ENCODE data around the gene DGCR2.
A peak's percentile ranks its signal among the peaks of the same experiment; 100 is the strongest.

Gene DGCR2

GRCh38 chr22:19143212-19143611 lies 21.0 kb upstream of the DGCR2 start:
- peak overlapping the region; percentile 96 for H3K4me3 ChIP-seq (ENCODE audit: low read length)
- peaks cover 16% of the 10 kb centered on the region for H3K27me3 ChIP-seq (replicated peaks; ENCODE audit: control insufficient read depth, insufficient read depth, low read length)
- H3K9me3 ChIP-seq (ENCODE audit: control insufficient read depth, low read length) = no peaks in the 10 kb centered on the region
- peaks cover 41% of the 10 kb centered on the region for H3K36me3 ChIP-seq (ENCODE audit: control insufficient read depth, insufficient read depth, low read length, severe bottlenecking)
- no peak overlapping the region for H3K9ac ChIP-seq (ENCODE audit: low read length)
- DNase-seq (ENCODE audit: low read depth) = no peak
- H3K4me1 ChIP-seq (ENCODE audit: control insufficient read depth, insufficient read depth, low read length) = peaks cover 8% of the 10 kb centered on the region

DNA sequence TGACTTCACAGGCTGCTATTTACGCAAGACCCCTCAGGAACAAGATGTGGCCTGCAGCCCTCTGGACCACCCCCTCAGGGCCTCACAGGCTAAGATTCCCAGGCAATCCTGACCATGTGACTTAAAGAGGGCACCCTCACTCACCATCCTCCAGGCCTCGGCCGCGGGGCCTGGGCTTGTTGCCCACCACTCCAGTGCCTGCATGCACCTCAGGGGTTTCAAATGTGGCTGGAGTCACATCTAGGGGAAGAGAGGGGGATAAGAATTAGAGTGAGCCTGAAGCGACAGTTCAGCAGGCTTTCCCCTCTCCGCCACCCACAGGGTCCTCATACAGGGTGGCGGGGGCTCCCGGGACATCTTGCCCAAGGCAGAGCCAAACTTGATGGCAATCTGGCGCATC lies 20.2 kb upstream of the DGCR2 start:
- peaks cover 8% of the 10 kb centered on the region for H3K4me1 ChIP-seq (ENCODE audit: control insufficient read depth, insufficient read depth, low read length)
- peaks cover 7% of the 10 kb centered on the region for H3K27me3 ChIP-seq (replicated peaks; ENCODE audit: control insufficient read depth, insufficient read depth, low read length)
- H3K4me3 ChIP-seq (ENCODE audit: low read length) = no peak overlapping the region
- DNase-seq (ENCODE audit: low read depth) = no peak
- peaks cover 49% of the 10 kb centered on the region for H3K36me3 ChIP-seq (ENCODE audit: control insufficient read depth, insufficient read depth, low read length, severe bottlenecking)
- no peak overlapping the region for H3K9ac ChIP-seq (ENCODE audit: low read length)
- no peaks in the 10 kb centered on the region for H3K9me3 ChIP-seq (ENCODE audit: control insufficient read depth, low read length)

DNA sequence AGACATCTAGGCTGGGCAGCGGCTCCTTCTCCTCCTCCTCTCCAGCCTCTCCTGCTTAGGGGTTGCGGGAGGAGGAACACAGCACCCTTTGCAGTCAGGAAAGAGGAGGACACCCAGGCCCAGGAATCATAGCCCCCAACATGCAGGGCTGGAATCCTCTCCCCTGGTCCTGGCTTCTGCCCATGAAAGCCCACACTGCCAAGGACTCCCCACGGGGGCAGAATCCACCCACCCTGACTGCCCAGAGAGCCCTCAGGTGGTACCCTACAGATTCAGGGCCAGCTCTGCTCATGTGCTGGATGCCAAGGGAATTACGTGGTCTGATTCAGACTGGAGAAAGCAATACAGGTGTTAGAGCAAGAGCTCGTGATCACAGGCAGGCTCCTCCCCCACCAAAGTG lies 17.8 kb upstream of the DGCR2 start:
- Histone ChIP-seq H3K27me3 (replicated peaks; ENCODE audit: control insufficient read depth, insufficient read depth, low read length) (no peaks in the 10 kb centered on the region), H3K9me3 (ENCODE audit: control insufficient read depth, low read length) (no peaks in the 10 kb centered on the region), H3K9ac (ENCODE audit: low read length) (no peak overlapping the region), H3K4me3 (ENCODE audit: low read length) (no peak overlapping the region), H3K4me1 (ENCODE audit: control insufficient read depth, insufficient read depth, low read length) (peaks cover 8% of the 10 kb centered on the region), H3K36me3 (ENCODE audit: control insufficient read depth, insufficient read depth, low read length, severe bottlenecking) (peaks cover 68% of the 10 kb centered on the region)
- no peak for DNase-seq (ENCODE audit: low read depth)

- Histone ChIP-seq H3K9me3 (ENCODE audit: control insufficient read depth, low read length) (no peaks in the 10 kb centered on the region), H3K27me3 (replicated peaks; ENCODE audit: control insufficient read depth, insufficient read depth, low read length) (no peaks in the 10 kb centered on the region), H3K9ac (ENCODE audit: low read length) (no peak overlapping the region), H3K4me1 (ENCODE audit: control insufficient read depth, insufficient read depth, low read length) (peaks cover 8% of the 10 kb centered on the region), H3K36me3 (ENCODE audit: control insufficient read depth, insufficient read depth, low read length, severe bottlenecking) (peaks cover 78% of the 10 kb centered on the region), H3K4me3 (ENCODE audit: low read length) (no peak overlapping the region)
- DNase-seq (ENCODE audit: low read depth) = no peak
These were observed 16.8 kb upstream of the DGCR2 start for GRCh38 chr22:19139001-19139356.

- H3K9ac ChIP-seq (ENCODE audit: low read length) = no peak overlapping the region
- H3K36me3 ChIP-seq (ENCODE audit: control insufficient read depth, insufficient read depth, low read length, severe bottlenecking) = peaks cover 83% of the 10 kb centered on the region
- H3K27me3 ChIP-seq (replicated peaks; ENCODE audit: control insufficient read depth, insufficient read depth, low read length) = no peaks in the 10 kb centered on the region
- no peak for DNase-seq (ENCODE audit: low read depth)
- H3K4me1 ChIP-seq (ENCODE audit: control insufficient read depth, insufficient read depth, low read length) = peaks cover 3% of the 10 kb centered on the region
- H3K9me3 ChIP-seq (ENCODE audit: control insufficient read depth, low read length) = no peaks in the 10 kb centered on the region
- H3K4me3 ChIP-seq (ENCODE audit: low read length) = no peak overlapping the region
These were observed 16.2 kb upstream of the DGCR2 start for GRCh38 chr22:19138217-19139000.

- Histone ChIP-seq H3K9ac (ENCODE audit: low read length) (no peak overlapping the region), H3K4me1 (ENCODE audit: control insufficient read depth, insufficient read depth, low read length) (no peaks in the 10 kb centered on the region), H3K9me3 (ENCODE audit: control insufficient read depth, low read length) (no peaks in the 10 kb centered on the region), H3K27me3 (replicated peaks; ENCODE audit: control insufficient read depth, insufficient read depth, low read length) (no peaks in the 10 kb centered on the region), H3K36me3 (ENCODE audit: control insufficient read depth, insufficient read depth, low read length, severe bottlenecking) (peaks cover 89% of the 10 kb centered on the region), H3K4me3 (ENCODE audit: low read length) (no peak overlapping the region)
- no peak for DNase-seq (ENCODE audit: low read depth)
These were observed 15.4 kb upstream of the DGCR2 start for GRCh38 chr22:19137384-19138216.

GRCh38 chr22:19136915-19137314 lies 14.7 kb upstream of the DGCR2 start:
- peaks cover 82% of the 10 kb centered on the region for H3K36me3 ChIP-seq (ENCODE audit: control insufficient read depth, insufficient read depth, low read length, severe bottlenecking)

DNA sequence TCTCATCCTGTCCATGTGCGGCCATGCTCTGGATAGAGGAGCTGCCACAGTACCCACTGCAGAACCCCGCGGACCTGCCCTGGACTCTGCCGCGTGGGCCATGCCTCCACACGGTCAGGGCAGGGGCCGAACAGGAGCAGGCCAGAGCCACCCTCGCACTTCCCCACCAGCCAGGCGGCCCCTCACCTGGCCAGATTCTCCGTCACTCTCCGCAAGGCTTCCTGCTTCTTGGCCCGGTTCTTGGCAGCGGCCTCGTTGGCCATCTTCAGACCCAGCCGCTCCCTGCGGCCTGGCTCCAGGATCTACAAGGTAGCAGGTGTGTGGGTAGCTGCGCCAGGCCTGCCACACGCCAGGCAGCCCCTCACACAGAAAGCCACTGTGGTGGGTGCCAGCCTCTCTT lies 12.7 kb upstream of the DGCR2 start:
- DNase-seq (ENCODE audit: low read depth) = no peak
- Histone ChIP-seq H3K4me1 (ENCODE audit: control insufficient read depth, insufficient read depth, low read length) (no peaks in the 10 kb centered on the region), H3K27me3 (replicated peaks; ENCODE audit: control insufficient read depth, insufficient read depth, low read length) (no peaks in the 10 kb centered on the region), H3K4me3 (ENCODE audit: low read length) (no peak overlapping the region), H3K36me3 (ENCODE audit: control insufficient read depth, insufficient read depth, low read length, severe bottlenecking) (peaks cover 64% of the 10 kb centered on the region), H3K9ac (ENCODE audit: low read length) (no peak overlapping the region), H3K9me3 (ENCODE audit: control insufficient read depth, low read length) (no peaks in the 10 kb centered on the region)

More at GRCh38 chr22:19136915-19137314, 14.7 kb upstream of the DGCR2 start:
- Histone ChIP-seq H3K9me3 (ENCODE audit: control insufficient read depth, low read length) (no peaks in the 10 kb centered on the region), H3K27me3 (replicated peaks; ENCODE audit: control insufficient read depth, insufficient read depth, low read length) (no peaks in the 10 kb centered on the region), H3K4me1 (ENCODE audit: control insufficient read depth, insufficient read depth, low read length) (no peaks in the 10 kb centered on the region), H3K4me3 (ENCODE audit: low read length) (no peak overlapping the region), H3K9ac (ENCODE audit: low read length) (no peak overlapping the region)
- no peak for DNase-seq (ENCODE audit: low read depth)

GRCh38 chr22:19134176-19134831 lies 12.1 kb upstream of the DGCR2 start:
- no peaks in the 10 kb centered on the region for H3K9me3 ChIP-seq (ENCODE audit: control insufficient read depth, low read length)
- H3K27me3 ChIP-seq (replicated peaks; ENCODE audit: control insufficient read depth, insufficient read depth, low read length) = no peaks in the 10 kb centered on the region
- H3K36me3 ChIP-seq (ENCODE audit: control insufficient read depth, insufficient read depth, low read length, severe bottlenecking) = peaks cover 59% of the 10 kb centered on the region
- no peaks in the 10 kb centered on the region for H3K4me1 ChIP-seq (ENCODE audit: control insufficient read depth, insufficient read depth, low read length)
- DNase-seq (ENCODE audit: low read depth) = no peak
- H3K9ac ChIP-seq (ENCODE audit: low read length) = no peak overlapping the region
- H3K4me3 ChIP-seq (ENCODE audit: low read length) = no peak overlapping the region

DNA sequence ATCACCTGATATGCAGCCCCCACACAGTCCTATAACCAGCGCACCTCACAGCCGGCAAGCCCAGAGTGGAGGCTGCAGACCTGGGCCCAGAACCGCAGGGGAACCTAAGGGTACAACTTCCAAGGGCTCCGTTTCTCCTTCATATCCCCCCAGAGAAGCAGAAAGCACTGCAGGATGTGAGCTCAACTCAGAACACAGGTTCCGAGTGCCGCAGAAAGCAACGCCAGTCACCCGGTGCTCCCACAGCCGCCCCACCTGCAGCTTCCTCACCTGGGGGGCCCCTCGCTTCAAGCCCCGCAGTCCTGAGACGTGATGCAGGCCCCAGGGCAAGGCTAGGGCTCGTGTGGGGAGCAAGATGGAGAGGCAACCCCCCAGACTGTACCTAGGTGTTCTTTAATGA lies 11.3 kb upstream of the DGCR2 start:
- H3K27me3 ChIP-seq (replicated peaks; ENCODE audit: control insufficient read depth, insufficient read depth, low read length) = no peaks in the 10 kb centered on the region
- no peaks in the 10 kb centered on the region for H3K9me3 ChIP-seq (ENCODE audit: control insufficient read depth, low read length)
- no peak overlapping the region for H3K9ac ChIP-seq (ENCODE audit: low read length)
- H3K4me1 ChIP-seq (ENCODE audit: control insufficient read depth, insufficient read depth, low read length) = no peaks in the 10 kb centered on the region
- DNase-seq (ENCODE audit: low read depth) = no peak
- H3K4me3 ChIP-seq (ENCODE audit: low read length) = no peak overlapping the region
- peaks cover 51% of the 10 kb centered on the region for H3K36me3 ChIP-seq (ENCODE audit: control insufficient read depth, insufficient read depth, low read length, severe bottlenecking)

DNA sequence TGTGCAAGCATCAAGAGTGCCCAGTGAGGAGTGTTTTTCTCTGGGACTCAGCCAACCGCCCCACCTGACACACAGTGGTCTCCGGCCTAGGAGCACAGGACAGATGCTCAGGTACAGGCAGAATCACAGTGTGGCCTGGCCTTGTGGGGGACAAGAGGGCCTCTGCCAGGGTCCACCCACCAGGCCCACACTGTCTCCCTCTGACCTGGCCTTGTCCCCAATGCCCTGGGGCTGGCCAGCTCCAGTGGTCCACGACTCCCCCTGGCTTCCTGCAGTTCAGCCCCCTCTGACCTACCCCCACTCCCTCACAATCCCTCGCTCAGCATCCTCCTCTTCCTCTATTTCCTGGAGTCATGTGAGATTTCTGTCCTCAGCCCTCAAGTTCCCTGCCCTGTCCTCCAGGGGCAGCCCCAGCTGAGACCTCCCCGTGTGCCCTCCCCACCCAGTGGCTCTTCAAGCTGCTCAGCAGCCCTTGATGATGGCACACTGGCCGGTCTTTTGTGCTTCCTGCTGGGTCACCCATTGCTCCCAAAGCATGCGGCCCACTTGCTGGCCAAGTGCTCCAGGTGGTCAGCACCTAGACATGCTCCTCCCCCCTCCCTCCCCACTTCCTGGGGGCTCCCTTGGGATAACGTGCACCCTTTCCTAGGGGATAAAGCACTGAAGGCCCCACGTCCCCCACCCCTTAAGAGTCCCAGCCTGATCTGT lies 10.6 kb upstream of the DGCR2 start:
- Histone ChIP-seq H3K9me3 (ENCODE audit: control insufficient read depth, low read length) (no peaks in the 10 kb centered on the region), H3K27me3 (replicated peaks; ENCODE audit: control insufficient read depth, insufficient read depth, low read length) (peaks cover 3% of the 10 kb centered on the region), H3K36me3 (ENCODE audit: control insufficient read depth, insufficient read depth, low read length, severe bottlenecking) (peaks cover 45% of the 10 kb centered on the region), H3K9ac (ENCODE audit: low read length) (no peak overlapping the region), H3K4me1 (ENCODE audit: control insufficient read depth, insufficient read depth, low read length) (no peaks in the 10 kb centered on the region), H3K4me3 (ENCODE audit: low read length) (no peak overlapping the region)
- no peak for DNase-seq (ENCODE audit: low read depth)

All from adipocyte (in vitro differentiated cells).